Measurements from ENCODE around the gene SESN1. TPM values are rescaled to one million over a fixed set of nuclear protein-coding genes. Genes with fewer than 3 reads are reported as not detected.

Gene SESN1
- total RNA-seq, 1 experiment from 2014 or later = 30.2 TPM

GRCh38 chr6:109060571-109060970, 34.1 kb downstream of the SESN1 start (continued):
- TF ChIP-seq MAX (CRISPR knock-in tag; IDR thresholded peaks at IDR 0.05) = no peak

- Mint-ChIP-seq H3K36me3 (no peaks in the 10 kb centered on the region), H3K4me1 (peaks cover 5% of the 10 kb centered on the region), H3K27ac (no peak overlapping the region), H3K27me3 (ENCODE audit: low read depth) (no peaks in the 10 kb centered on the region), H3K9me3 (no peaks in the 10 kb centered on the region), H3K4me3 (no peak overlapping the region)
- ATAC-seq = no peak
- TF ChIP-seq ATF1 (CRISPR knock-in tag; IDR thresholded peaks at IDR 0.05) (no peak), FOXP4 (CRISPR knock-in tag; IDR thresholded peaks at IDR 0.05) (no peak), PRRX2 (CRISPR knock-in tag; IDR thresholded peaks at IDR 0.05) (no peak), ZNF219 (CRISPR knock-in tag; IDR thresholded peaks at IDR 0.05; ENCODE audit: borderline replicate concordance) (no peak), KAT7 (CRISPR knock-in tag; IDR thresholded peaks at IDR 0.05; ENCODE audit: borderline replicate concordance) (no peak), ZNF396 (CRISPR knock-in tag; IDR thresholded peaks at IDR 0.05; ENCODE audit: borderline replicate concordance) (no peak), NFYB (CRISPR knock-in tag; conservative IDR thresholded peaks at IDR 0.05; ENCODE audit: low read depth) (no peak), ARID4B (CRISPR knock-in tag; IDR thresholded peaks at IDR 0.05; ENCODE audit: borderline replicate concordance) (no peak), ATF3 (CRISPR knock-in tag; conservative IDR thresholded peaks at IDR 0.05) (no peak), ZNF423 (CRISPR knock-in tag; IDR thresholded peaks at IDR 0.05) (no peak), TCF7 (CRISPR knock-in tag; IDR thresholded peaks at IDR 0.05; ENCODE audit: low read depth) (no peak)
- ChIA-PET POLR2A (no interaction called here), CTCF (interaction anchor here (1.0 kb wide), 1 partner anchor 92 kb away, joined by 3 read pairs; no protein-coding TSS in a partner anchor)
- no peak for DNase-seq (ENCODE audit: low spot score)
Observed at GRCh38 chr6:109059571-109060021, 35.0 kb downstream of the SESN1 start.

- Mint-ChIP-seq H3K27me3 (ENCODE audit: low read depth) (no peaks in the 10 kb centered on the region), H3K4me3 (no peak overlapping the region), H3K4me1 (peaks cover 5% of the 10 kb centered on the region), H3K36me3 (no peaks in the 10 kb centered on the region), H3K27ac (no peak overlapping the region), H3K9me3 (no peaks in the 10 kb centered on the region)
- ChIA-PET CTCF (interaction anchor here (1.0 kb wide), 1 partner anchor 91 kb away, joined by 3 read pairs; no protein-coding TSS in a partner anchor), POLR2A (no interaction called here)
- DNase-seq (ENCODE audit: low spot score) (no peak), ATAC-seq (no peak)
- TF ChIP-seq OVOL2 (CRISPR knock-in tag; IDR thresholded peaks at IDR 0.05; ENCODE audit: borderline replicate concordance) = no peak
- no peak for TF ChIP-seq HMGXB4 (CRISPR knock-in tag; IDR thresholded peaks at IDR 0.05)
- no peak for TF ChIP-seq ZNF121 (CRISPR knock-in tag; IDR thresholded peaks at IDR 0.05)
- no peak for TF ChIP-seq JUN (CRISPR knock-in tag; IDR thresholded peaks at IDR 0.05)
- no peak for TF ChIP-seq E2F5 (CRISPR knock-in tag; IDR thresholded peaks at IDR 0.05)
- TF ChIP-seq ATF1 (CRISPR knock-in tag; IDR thresholded peaks at IDR 0.05) = no peak
- TF ChIP-seq ZNF425 (CRISPR knock-in tag; conservative IDR thresholded peaks at IDR 0.05) = no peak
- TF ChIP-seq ZNF317 (CRISPR knock-in tag; IDR thresholded peaks at IDR 0.05; ENCODE audit: borderline replicate concordance, low read depth) = no peak
- no peak for TF ChIP-seq FOXJ3 (CRISPR knock-in tag; IDR thresholded peaks at IDR 0.05; ENCODE audit: borderline replicate concordance)
- TF ChIP-seq MXD4 (CRISPR knock-in tag; IDR thresholded peaks at IDR 0.05; ENCODE audit: borderline replicate concordance) = no peak
- TF ChIP-seq ZNF232 (CRISPR knock-in tag; IDR thresholded peaks at IDR 0.05) = no peak
- no peak for TF ChIP-seq CREM (CRISPR knock-in tag; IDR thresholded peaks at IDR 0.05)
Observed at GRCh38 chr6:109059153-109059552, 35.5 kb downstream of the SESN1 start.
